Esophagus mucosa (tissue), 1 donor: ENCODE results near the gene RNF227. TPM values are rescaled to one million over a fixed set of nuclear protein-coding genes. Genes with fewer than 3 reads are reported as not detected.

Experiments
- total RNA-seq: library from RNA; stranded (reverse); gene quantifications from one replicate; pipeline ENCODE4 v1.2.4, GENCODE V29; 2023
- donor health status: DM: yes; HTN: yes; CAD: no.

The RNF227 gene
- total RNA-seq, 1 donor from 2014 or later, result 2.4 TPM

Other genes starting within 250 kb of the RNF227 start
- 74.1 TPM for gene TP53, start 228.8 kb downstream of the RNF227 start, total RNA-seq
- gene WRAP53, start 227.8 kb downstream of the RNF227 start, total RNA-seq, result 8.5 TPM
- gene EFNB3, start 211.1 kb downstream of the RNF227 start, total RNA-seq, result 1.6 TPM
- 0.04 TPM for gene DNAH2, start 198.5 kb downstream of the RNF227 start, total RNA-seq
- 16.7 TPM for gene KDM6B, start 82.1 kb downstream of the RNF227 start, total RNA-seq
- 1.7 TPM for gene TMEM88, start 61.2 kb downstream of the RNF227 start, total RNA-seq
- gene NAA38, start 58.7 kb downstream of the RNF227 start, total RNA-seq, result 93.3 TPM
- 7.6 TPM for gene CYB5D1, start 58.3 kb downstream of the RNF227 start, total RNA-seq
- gene CHD3, start 27.5 kb downstream of the RNF227 start, total RNA-seq, result 50.7 TPM
- 0.44 TPM for gene KCNAB3, start 13.6 kb upstream of the RNF227 start, total RNA-seq
- 108 TPM for gene TRAPPC1, start 15.7 kb upstream of the RNF227 start, total RNA-seq
- 15.4 TPM for gene CNTROB, start 15.9 kb upstream of the RNF227 start, total RNA-seq
- 3.5 TPM for gene GUCY2D, start 86.3 kb upstream of the RNF227 start, total RNA-seq
- gene ALOX15B, start 122.8 kb upstream of the RNF227 start, total RNA-seq, result 121 TPM
- 15.0 TPM for gene ALOX12B, start 171.4 kb upstream of the RNF227 start, total RNA-seq
- 4.0 TPM for gene ALOXE3, start 202.2 kb upstream of the RNF227 start, total RNA-seq
- gene HES7, start 207.8 kb upstream of the RNF227 start, total RNA-seq, result 0.40 TPM
- gene PER1, start 236.1 kb upstream of the RNF227 start, total RNA-seq, result 65.0 TPM
- gene VAMP2, start 246.7 kb upstream of the RNF227 start, total RNA-seq, result 20.9 TPM